Midbrain (tissue), 1 donor: ENCODE data around the gene KDSR.
A peak's percentile ranks its signal among the peaks of the same experiment; 100 is the strongest.

Experiments
- DNase-seq: peaks from one replicate; lab custom pipeline; 2025; lab: John Stamatoyannopoulos, UW

Gene KDSR, protein sequence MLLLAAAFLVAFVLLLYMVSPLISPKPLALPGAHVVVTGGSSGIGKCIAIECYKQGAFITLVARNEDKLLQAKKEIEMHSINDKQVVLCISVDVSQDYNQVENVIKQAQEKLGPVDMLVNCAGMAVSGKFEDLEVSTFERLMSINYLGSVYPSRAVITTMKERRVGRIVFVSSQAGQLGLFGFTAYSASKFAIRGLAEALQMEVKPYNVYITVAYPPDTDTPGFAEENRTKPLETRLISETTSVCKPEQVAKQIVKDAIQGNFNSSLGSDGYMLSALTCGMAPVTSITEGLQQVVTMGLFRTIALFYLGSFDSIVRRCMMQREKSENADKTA

DNA sequence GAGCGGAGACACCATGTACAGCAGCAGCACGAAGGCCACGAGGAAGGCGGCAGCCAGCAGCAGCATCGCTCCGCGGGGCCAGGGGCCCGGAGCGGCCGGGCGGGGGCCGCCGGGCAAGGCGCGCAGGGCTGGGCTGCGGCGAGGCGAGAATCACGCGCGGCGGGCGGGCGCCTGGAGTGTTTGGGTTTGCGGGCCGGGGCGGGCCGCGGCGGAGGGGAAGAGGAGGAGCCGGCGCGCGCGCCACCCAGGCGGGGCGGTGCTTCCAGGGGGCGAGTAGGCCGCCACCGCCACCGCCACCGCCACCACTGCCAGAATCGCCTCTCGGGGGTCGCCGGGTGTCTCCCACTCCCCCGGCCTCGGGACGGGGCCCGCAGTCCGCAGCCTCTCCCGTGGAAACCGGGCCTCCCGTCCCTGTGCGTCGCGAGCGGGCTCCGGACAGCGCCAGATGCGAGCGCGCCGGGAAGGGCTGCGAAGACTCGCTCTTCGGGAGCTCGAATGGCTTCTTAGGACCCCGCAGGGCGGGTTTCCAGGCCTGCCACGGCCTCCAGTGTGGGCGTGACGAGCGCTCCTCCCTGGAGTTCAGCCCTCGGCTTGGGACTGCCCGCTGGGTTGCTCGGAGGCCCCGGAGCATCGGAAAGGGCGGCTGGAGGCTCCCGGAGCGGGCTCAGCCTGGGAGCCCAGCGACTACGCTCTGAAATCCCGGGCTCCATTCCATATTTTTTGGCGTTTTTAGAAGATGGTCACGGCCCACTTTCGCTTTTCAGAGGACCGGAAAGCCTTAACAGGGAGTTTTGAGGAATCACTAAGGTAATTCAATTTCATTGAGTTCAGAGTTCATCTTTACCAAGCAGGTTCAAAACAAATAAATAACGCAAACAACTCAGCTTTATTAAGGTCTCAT, at the start of gene KDSR:
Gene KDSR, minus strand, starts transcription at position 154 of the 901 bp plus-strand sequence. Its CDS starts 88 bp downstream, at position 66.
- DNase-seq = peak; percentile 95

GRCh38 chr18:63412953-63413352, 45.9 kb upstream of the KDSR start:
- no peak for DNase-seq

DNA sequence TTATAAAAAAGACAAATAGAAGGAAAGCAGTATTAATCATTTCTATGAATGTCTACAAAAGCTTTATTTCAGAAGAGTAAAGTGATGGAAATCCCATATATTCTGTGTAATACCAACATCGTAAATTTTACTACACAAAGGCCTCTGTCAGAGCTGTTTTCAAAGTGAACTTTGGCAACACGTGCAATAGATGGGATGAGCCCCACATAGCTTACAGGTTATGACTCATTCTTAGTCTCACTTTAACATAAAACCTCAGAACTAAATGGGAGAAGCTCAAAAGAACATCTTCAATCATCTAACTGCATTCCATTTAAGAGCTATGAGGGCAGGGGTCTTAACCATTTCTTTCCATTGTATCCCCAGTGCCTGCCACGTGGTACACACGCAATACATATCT, 43.8 kb upstream of the KDSR start:
- DNase-seq = no peak

DNA sequence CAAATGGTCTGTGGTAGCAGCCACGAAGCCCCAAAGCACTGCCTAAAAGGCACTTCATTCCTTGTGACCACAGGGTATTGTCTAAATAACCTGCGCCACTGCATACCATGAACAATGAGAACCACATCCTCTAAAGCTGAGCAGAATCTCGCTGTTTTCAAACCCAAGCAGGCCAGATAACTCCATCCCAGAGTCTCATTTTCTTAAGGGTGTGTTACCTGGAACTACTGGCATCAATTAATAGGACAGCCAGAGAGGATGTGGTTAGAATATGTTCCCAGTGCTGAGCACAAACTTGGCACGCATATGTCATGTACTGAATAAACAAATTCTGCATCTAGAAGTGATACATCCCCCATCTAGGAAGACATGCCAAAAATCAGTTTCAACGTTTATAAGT, 42.3 kb upstream of the KDSR start:
- DNase-seq = no peak

GRCh38 chr18:63407734-63408133, 40.7 kb upstream of the KDSR start:
- no peak for DNase-seq

- DNase-seq = peak; percentile 1
These were observed 39.0 kb upstream of the KDSR start for GRCh38 chr18:63405986-63406385.

DNA sequence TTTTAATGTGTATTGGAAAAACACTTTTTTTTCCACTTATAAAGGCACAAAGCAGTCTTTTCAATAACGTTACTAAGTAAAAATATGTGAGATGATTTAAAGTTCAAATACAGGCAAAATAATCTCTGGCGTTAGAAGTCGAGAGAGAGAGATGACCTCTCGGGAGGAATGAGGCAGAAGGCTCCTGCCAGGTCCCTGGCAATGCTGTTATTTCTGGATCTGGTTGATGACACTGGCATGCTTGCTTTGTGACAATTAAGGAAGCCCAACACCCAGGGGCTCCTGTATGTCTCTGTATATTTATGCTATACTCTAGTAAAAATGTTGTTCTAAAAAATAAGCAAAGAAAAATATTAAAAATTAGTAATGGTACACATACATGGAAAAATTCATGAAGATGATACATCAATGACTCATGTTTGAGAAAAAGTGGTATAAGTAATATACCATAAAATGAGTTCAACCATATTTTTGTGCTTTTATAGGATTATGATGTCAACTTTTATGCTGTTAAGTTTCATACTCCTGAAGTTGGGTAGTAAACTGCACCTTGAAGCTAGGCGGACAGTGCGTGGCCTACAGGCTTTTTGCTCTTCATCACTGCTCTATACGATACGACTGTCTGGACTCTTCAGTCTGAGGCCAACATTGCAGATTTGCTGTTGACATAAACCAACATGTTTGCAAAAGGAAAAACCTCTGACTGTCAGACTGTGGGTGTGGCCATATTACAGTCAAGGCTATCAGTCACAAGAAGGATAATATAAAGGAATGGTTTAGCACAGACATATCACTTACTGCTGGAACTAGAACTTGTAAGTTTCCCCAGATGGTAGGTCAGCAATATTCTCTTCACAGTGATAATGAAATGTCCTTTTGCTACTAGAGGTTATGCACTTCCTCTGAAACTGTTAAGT, 35.5 kb upstream of the KDSR start:
- no peak for DNase-seq

- DNase-seq = no peak
These were observed 32.3 kb upstream of the KDSR start for GRCh38 chr18:63399300-63399699.

DNA sequence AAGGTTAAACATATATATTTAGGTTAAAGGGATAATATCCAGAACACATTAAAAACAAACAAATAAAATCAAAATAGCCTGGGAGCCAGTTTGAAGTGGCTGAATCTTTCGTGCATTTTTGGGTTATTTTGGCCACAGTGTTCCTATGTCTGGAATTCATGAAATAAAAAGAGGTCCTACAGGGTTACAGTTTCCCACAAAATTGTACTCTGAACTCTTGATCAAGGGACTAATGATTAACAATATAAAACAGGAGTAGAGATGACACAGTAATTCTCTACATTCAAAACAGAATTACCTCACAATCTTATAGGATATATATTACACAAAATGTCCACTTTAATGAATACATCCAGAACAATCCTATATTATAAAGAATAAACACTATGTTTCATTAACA, 30.3 kb upstream of the KDSR start:
- DNase-seq = no peak

DNA sequence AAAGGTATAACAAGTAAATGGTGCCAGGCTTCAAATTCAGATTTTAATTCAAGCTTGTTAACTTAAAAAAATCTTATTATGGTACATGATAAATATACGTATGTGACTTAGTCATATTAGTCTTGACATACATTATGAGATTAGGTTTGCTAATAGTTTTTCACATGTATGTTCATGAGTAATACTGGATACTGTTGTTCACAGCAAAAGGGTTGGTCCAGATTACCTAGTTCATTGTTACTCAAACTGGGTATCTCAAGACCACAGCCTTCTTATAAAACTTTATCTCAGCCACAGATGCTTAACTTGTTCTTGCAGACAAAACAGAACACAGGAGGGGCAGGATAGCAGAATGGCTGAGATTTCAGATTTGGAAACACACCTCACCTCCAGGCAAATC, 28.5 kb upstream of the KDSR start:
- no peak for DNase-seq

GRCh38 chr18:63394954-63395353, 27.9 kb upstream of the KDSR start:
- DNase-seq = no peak

DNA sequence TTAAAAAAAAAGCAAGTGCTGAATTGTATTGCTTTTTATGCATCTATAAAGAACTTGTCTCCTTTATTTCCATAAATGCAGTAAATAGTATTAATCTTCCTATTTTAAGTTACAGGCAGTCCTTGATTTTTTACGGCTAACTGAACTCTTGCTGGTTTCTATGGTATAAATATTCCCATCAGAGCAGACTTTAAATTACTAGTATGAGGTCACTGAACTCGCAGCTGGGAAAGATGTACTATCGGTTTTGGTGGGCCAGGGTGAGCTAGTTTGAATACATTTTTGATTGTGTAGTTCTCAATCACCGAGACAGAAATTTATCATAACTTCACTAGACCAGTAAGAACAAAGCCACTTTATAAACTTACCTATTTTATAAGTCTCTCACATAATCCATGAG, 20.9 kb upstream of the KDSR start:
- no peak for DNase-seq

DNA sequence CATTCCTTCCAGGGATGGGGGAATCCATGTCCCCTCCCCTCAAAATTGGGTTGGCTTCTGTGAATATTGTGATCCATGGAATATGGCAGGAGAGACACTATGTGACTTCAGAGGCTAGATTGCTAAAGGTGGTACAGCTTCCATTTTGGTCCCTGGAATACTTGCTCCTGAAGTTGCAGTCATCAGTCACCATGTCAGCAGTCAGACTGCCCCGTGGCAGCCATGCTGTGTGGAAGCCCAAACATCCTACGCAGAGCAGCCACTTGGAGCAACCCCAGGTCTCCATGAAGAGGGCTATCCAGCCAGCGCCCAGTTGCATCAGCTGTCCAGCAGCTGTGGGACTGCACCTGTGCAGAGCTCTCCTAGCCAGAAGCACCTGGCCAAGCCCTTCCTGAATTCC, 15.8 kb upstream of the KDSR start:
- no peak for DNase-seq

GRCh38 chr18:63379639-63379962, 12.6 kb upstream of the KDSR start:
- no peak for DNase-seq

- no peak for DNase-seq
These were observed 12.1 kb upstream of the KDSR start for GRCh38 chr18:63378919-63379638.

- DNase-seq = no peak
These were observed 10.4 kb upstream of the KDSR start for GRCh38 chr18:63377275-63377980.

- no peak for DNase-seq
These were observed 9.5 kb upstream of the KDSR start for GRCh38 chr18:63376538-63376937.

GRCh38 chr18:63374540-63374939, 7.5 kb upstream of the KDSR start:
- no peak for DNase-seq

DNA sequence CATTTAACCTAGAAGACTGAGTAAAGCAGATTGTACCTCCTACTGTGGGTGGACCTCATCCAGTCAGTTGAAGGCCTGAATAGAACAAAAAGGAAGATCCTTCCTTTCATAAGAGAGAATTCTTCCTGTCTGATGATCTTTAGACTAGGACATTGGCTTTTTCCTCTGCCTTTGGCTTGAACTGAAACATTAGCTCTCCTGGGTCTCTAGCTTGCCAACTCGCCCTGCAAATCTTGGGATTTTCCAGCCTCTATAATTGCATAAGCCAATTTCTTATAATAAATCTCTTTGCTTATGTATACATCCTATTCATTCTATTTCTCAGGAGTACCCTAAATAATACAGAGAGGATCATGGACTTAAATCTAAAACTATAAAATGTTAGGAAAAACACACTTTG, 6.2 kb upstream of the KDSR start:
- no peak for DNase-seq

DNA sequence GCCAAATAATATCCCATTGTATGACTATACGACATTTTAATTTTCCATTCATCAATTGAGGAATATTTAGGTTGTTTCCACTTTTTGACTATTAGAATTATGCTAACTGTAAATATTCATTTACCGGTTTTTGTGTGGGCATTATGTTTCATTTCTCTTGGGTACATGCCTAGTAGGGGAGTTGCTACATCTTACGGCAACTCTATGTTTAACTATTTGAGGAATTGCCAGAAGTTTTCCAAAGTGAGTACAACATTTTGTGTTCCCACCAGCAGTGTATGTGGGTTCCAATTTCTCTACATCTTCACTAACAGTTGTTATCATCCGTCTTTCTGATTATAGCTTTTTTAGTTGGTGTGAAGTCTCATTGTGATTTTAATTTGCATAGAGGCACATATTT, 1.6 kb upstream of the KDSR start:
- no peak for DNase-seq
